Thyroid gland (tissue), 4 donors: ENCODE results near the gene SLAMF7.

Experiments used
- CTCF ChIP-seq, 6 experiments: fragments of 200-600 bp in 3 of 6; fragments of 450-650 bp in 3 of 6; sonication (generic) in 3 of 6; IDR thresholded peaks; one replicate each; pipeline ENCODE4 v1.5.1; 2016 to 2019; ENCODE audit warnings: antibody characterized with exemption in 6 of 6, mild to moderate bottlenecking in 2 of 6, inconsistent platforms in 1 of 6, moderate library complexity in 1 of 6
- POLR2A ChIP-seq, 2 donors: fragments of 450-650 bp; IDR thresholded peaks; one replicate each; pipeline ENCODE4 v1.6.1; 2017; ENCODE audit warnings: antibody characterized with exemption in 2 of 2, mild to moderate bottlenecking in 2 of 2, moderate library complexity in 1 of 2

DNA sequence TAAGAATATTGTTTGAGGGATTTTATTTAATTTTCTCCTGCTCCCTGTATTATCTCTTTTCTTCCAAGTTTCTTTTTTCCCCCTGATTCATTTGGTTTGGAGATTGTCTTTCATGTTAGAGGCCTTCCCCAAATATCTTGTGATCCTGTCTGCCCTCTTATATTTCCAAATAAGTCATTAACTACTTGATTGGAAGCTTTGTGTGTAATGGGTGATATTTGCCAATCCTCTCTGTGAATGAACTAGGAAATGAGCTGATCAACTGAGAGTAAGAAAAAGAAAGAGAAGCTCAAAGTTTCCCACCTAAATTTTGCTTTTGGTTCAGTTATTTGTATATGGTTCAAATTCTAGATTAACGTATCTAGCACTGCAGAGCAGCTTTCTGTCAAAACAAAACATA, 33.3 kb downstream of the SLAMF7 start:
- no peak for TF ChIP-seq CTCF (IDR thresholded peaks at IDR 0.05)
- TF ChIP-seq POLR2A (IDR thresholded peaks at IDR 0.05) = no peak
